ENCODE measurements around the gene TBC1D22A.

Gene TBC1D22A

GRCh38 chr22:46969491-46969890, 207.0 kb downstream of the TBC1D22A start:
- Histone ChIP-seq H3K79me2 (ENCODE audit: insufficient read depth, low read depth) (no peaks in the 10 kb centered on the region), H3K36me3 (ENCODE audit: insufficient read depth) (no peaks in the 10 kb centered on the region), H3K27ac (no peak overlapping the region)

GRCh38 chr22:46969961-46970360, 207.5 kb downstream of the TBC1D22A start:
- no peak overlapping the region for H2AFZ ChIP-seq (ENCODE audit: low read depth)
- H3K4me2 ChIP-seq, result no peak overlapping the region
- no peak overlapping the region for H3K4me3 ChIP-seq (IDR thresholded peaks at IDR 0.05; ENCODE audit: insufficient read depth, low read depth, low read length)
- no peaks in the 10 kb centered on the region for H3K27me3 ChIP-seq (ENCODE audit: insufficient read depth, low read depth)
- no peak for TF ChIP-seq CTCF (conservative IDR thresholded peaks at IDR 0.05; ENCODE audit: low read depth, low read length)
- no peak overlapping the region for H3K9ac ChIP-seq
- no peaks in the 10 kb centered on the region for H4K20me1 ChIP-seq (ENCODE audit: insufficient read depth)
- H3K27ac ChIP-seq, result no peak overlapping the region
- H3K79me2 ChIP-seq (ENCODE audit: insufficient read depth, low read depth), result no peaks in the 10 kb centered on the region
- no peaks in the 10 kb centered on the region for H3K36me3 ChIP-seq (ENCODE audit: insufficient read depth)
- no peaks in the 10 kb centered on the region for H3K4me1 ChIP-seq (ENCODE audit: low read depth, poor library complexity, severe bottlenecking)

More at GRCh38 chr22:46969491-46969890, 207.0 kb downstream of the TBC1D22A start:
- Histone ChIP-seq H3K4me3 (IDR thresholded peaks at IDR 0.05; ENCODE audit: insufficient read depth, low read depth, low read length) (no peak overlapping the region), H3K4me1 (ENCODE audit: low read depth, poor library complexity, severe bottlenecking) (no peaks in the 10 kb centered on the region), H3K9ac (no peak overlapping the region), H2AFZ (ENCODE audit: low read depth) (no peak overlapping the region), H4K20me1 (ENCODE audit: insufficient read depth) (no peaks in the 10 kb centered on the region), H3K27me3 (ENCODE audit: insufficient read depth, low read depth) (no peaks in the 10 kb centered on the region), H3K4me2 (no peak overlapping the region)
- no peak for TF ChIP-seq CTCF (conservative IDR thresholded peaks at IDR 0.05; ENCODE audit: low read depth, low read length)

- Histone ChIP-seq H3K27ac (no peak overlapping the region), H3K4me1 (ENCODE audit: low read depth, poor library complexity, severe bottlenecking) (no peaks in the 10 kb centered on the region), H2AFZ (ENCODE audit: low read depth) (no peak overlapping the region), H4K20me1 (ENCODE audit: insufficient read depth) (no peaks in the 10 kb centered on the region), H3K36me3 (ENCODE audit: insufficient read depth) (no peaks in the 10 kb centered on the region), H3K79me2 (ENCODE audit: insufficient read depth, low read depth) (no peaks in the 10 kb centered on the region), H3K4me3 (IDR thresholded peaks at IDR 0.05; ENCODE audit: insufficient read depth, low read depth, low read length) (no peak overlapping the region), H3K4me2 (no peak overlapping the region), H3K27me3 (ENCODE audit: insufficient read depth, low read depth) (no peaks in the 10 kb centered on the region), H3K9ac (no peak overlapping the region)
- no peak for TF ChIP-seq CTCF (conservative IDR thresholded peaks at IDR 0.05; ENCODE audit: low read depth, low read length)
Measured at GRCh38 chr22:46970411-46971098, 208.1 kb downstream of the TBC1D22A start.

GRCh38 chr22:46971099-46971763, 208.8 kb downstream of the TBC1D22A start:
- Histone ChIP-seq H3K4me3 (IDR thresholded peaks at IDR 0.05; ENCODE audit: insufficient read depth, low read depth, low read length) (no peak overlapping the region), H3K27ac (no peak overlapping the region), H3K79me2 (ENCODE audit: insufficient read depth, low read depth) (no peaks in the 10 kb centered on the region), H3K4me1 (ENCODE audit: low read depth, poor library complexity, severe bottlenecking) (no peaks in the 10 kb centered on the region), H3K4me2 (no peak overlapping the region), H3K36me3 (ENCODE audit: insufficient read depth) (no peaks in the 10 kb centered on the region), H3K27me3 (ENCODE audit: insufficient read depth, low read depth) (no peaks in the 10 kb centered on the region), H4K20me1 (ENCODE audit: insufficient read depth) (no peaks in the 10 kb centered on the region), H2AFZ (ENCODE audit: low read depth) (no peak overlapping the region), H3K9ac (no peak overlapping the region)
- TF ChIP-seq CTCF (conservative IDR thresholded peaks at IDR 0.05; ENCODE audit: low read depth, low read length), result no peak
